Heart left ventricle (tissue), 16 donors: Measurements from ENCODE around the gene STXBP3. TPM values are rescaled to one million over a fixed set of nuclear protein-coding genes. Genes with fewer than 3 reads are reported as not detected.

Experiments used
- ATAC-seq, 4 donors: fragments of 200-7000 bp; cut with Tn5 transposase; one replicate each; pipeline ENCODE4 v1.9.1; 2020 to 2022; ENCODE audit warnings: moderate library complexity in 4 of 4, mild to moderate bottlenecking in 3 of 4, moderate number of reproducible peaks in 1 of 4
- DNase-seq, 5 donors: peaks; one replicate each; pipeline ENCODE4 v3.0.0-alpha.2; 2020
- H3K27ac ChIP-seq, 12 donors: fragments of 200-600 bp; sonication (generic) in 4 of 12; one replicate each; pipeline versions ENCODE4 v1.5.0 to v1.8.0; 2016 to 2022; ENCODE audit warnings: mild to moderate bottlenecking in 2 of 12
- H3K27me3 ChIP-seq, 9 donors: fragments of 200-600 bp; sonication (generic) in 2 of 9; one replicate each; pipeline versions ENCODE4 v1.5.1 to v1.8.0; 2016 to 2022; ENCODE audit warnings: mild to moderate bottlenecking in 3 of 9
- H3K36me3 ChIP-seq, 9 donors: fragments of 200-600 bp; sonication (generic) in 2 of 9; one replicate each; pipeline versions ENCODE4 v1.5.0 to v1.8.0; 2018 to 2022; ENCODE audit warnings: mild to moderate bottlenecking in 2 of 9
- H3K4me1 ChIP-seq, 12 donors: fragments of 200-600 bp; sonication (generic) in 4 of 12; one replicate each; pipeline versions ENCODE4 v1.5.0 to v1.8.0; 2016 to 2022; ENCODE audit warnings: mild to moderate bottlenecking in 3 of 12
- H3K4me3 ChIP-seq, 12 donors: fragments of 200-600 bp; sonication (generic) in 4 of 12; one replicate each; pipeline versions ENCODE4 v1.5.0 to v1.8.0; 2017 to 2022; ENCODE audit warnings: mild to moderate bottlenecking in 9 of 12, moderate library complexity in 4 of 12
- H3K9me3 ChIP-seq, 12 donors: fragments of 200-600 bp; sonication (generic) in 4 of 12; one replicate each; pipeline versions ENCODE4 v1.5.0 to v1.8.0; 2016 to 2022; ENCODE audit warnings: mild to moderate bottlenecking in 1 of 12
- POLR2A ChIP-seq, 2 donors: fragments of 450-650 bp; IDR thresholded peaks; one replicate each; pipeline ENCODE4 v1.6.1; 2017; ENCODE audit warnings: antibody characterized with exemption in 2 of 2, mild to moderate bottlenecking in 2 of 2, moderate library complexity in 2 of 2
- WGBS, 4 donors: extraction: QIAGEN DNeasy Blood & Tissue Kit in 2 of 4; methylation state at CpG; one replicate each; pipeline versions ENCODE4 v1.1.5 to v1.1.7; 2013 to 2018; 5-methylcytosine and 5-hydroxymethylcytosine counted together
- intact Hi-C, 10 donors: fragments of 100-400 bp; cut with DNase I; formaldehyde crosslinking; loops; one replicate each; pipeline versions ENCODE4 v1.11.1 to v1.14.2; 2022
- polyA plus RNA-seq, 2 donors: library from polyadenylated mRNA; stranded (reverse); fragments of 200-250 nt; gene quantifications; one replicate each; pipeline ENCODE4 v1.2.3, GENCODE V29; 2013
- total RNA-seq, 9 donors: library from RNA; depleted of rRNA in 2 of 9; stranded (reverse); fragments of >200 nt in 2 of 9; fragmentation: NEBNext Ultra II Directional in 3 of 9; extraction: Animal tissue kit (Norgen Biotek cat#: 25700) in 3 of 9; gene quantifications; one replicate each; pipeline versions ENCODE4 v1.1.0 to v1.2.4, GENCODE V29; 2016 to 2023
- TF ChIP-seq, protein P1 (sequence below), 12 donors: fragments of 200-600 bp; sonication (generic) in 4 of 12; IDR thresholded peaks; one replicate each; pipeline versions ENCODE4 v1.5.0 to v1.8.0; 2018 to 2022; ENCODE audit warnings: antibody characterized with exemption in 12 of 12, mild to moderate bottlenecking in 5 of 12
- donor health status: ischemic (EF 13 %, LVEDD 7.1; RV severe dilation, severe dysfunction).
- donor health status: healthy with polysubstance abuse.
- donor health status: DM: no; HTN: yes; CAD: no.
- donor health status: DM: no; HTN: no; CAD: no.
- donor health status: ischemic (EF 25% LVEDD 6.9; RV normal size, moderate dysfunction).
- donor health status: ischemic (EF 25% LVEDD 5.7; RV mildly dilated, moderate dysfunction).
- donor health status: healthy.
- donor health status: DM: yes; HTN: yes; CAD: no.
- donor health status: ischemic (EF 35%, LVEDD 5.7; RV mildly dilated, moderate dysfunction).
- donor health status: nonischemic (EF 11% LVEDD 7.7; RV severe dilation, severe dysfunction).
- donor health status: DM: yes; HTN: yes; CAD: no.
- donor health status: PGD.
- donor health status: ischemic (EF 29% LVEDD 5.4; RV normal size, mild dysfunction).
- donor health status: nonischemic (EF 23%, LVEDD 6.1; RV moderate dilation, normal function).

STXBP3 gene
- total and polyA plus RNA-seq, 11 donors: 19.2 to 42.7 (median 26.1) TPM

DNA sequence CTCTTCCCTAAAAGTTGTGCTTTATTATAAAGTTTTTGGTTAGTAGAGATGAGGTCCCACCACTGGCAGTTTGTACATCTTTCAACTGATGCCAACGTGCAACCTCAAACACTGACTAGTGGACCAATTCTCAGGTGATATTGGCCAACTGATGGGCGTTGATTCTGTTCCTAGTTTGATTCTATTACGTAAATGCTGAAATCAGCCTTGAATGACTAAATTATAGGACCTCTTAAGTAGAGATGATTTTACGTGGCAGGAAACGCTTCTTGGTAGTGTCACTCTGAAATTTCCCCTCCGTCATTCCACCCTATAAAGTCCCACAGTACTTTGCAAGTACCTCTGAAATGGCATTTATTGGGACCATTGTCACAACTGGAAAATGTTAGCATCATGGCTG, 42.5 kb upstream of the STXBP3 start:
- 74 to 82% (median 76%) methylated on average over 6 of the region's 6 CpGs for WGBS, 4 donors
- H3K27me3 ChIP-seq: no peaks in the 10 kb centered on the region
- H3K4me1 ChIP-seq: peaks cover 0 to 18% (median 0%) of the 10 kb centered on the region in 12 donors
- H3K4me3 ChIP-seq: no peak overlapping the region
- intact Hi-C loops: no loop called here
- H3K27ac ChIP-seq: peak overlapping the region in 1 of 12 donors; percentile 2
- TF ChIP-seq, protein P1, sequence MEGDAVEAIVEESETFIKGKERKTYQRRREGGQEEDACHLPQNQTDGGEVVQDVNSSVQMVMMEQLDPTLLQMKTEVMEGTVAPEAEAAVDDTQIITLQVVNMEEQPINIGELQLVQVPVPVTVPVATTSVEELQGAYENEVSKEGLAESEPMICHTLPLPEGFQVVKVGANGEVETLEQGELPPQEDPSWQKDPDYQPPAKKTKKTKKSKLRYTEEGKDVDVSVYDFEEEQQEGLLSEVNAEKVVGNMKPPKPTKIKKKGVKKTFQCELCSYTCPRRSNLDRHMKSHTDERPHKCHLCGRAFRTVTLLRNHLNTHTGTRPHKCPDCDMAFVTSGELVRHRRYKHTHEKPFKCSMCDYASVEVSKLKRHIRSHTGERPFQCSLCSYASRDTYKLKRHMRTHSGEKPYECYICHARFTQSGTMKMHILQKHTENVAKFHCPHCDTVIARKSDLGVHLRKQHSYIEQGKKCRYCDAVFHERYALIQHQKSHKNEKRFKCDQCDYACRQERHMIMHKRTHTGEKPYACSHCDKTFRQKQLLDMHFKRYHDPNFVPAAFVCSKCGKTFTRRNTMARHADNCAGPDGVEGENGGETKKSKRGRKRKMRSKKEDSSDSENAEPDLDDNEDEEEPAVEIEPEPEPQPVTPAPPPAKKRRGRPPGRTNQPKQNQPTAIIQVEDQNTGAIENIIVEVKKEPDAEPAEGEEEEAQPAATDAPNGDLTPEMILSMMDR (IDR thresholded peaks at IDR 0.05): no peak
- TF ChIP-seq POLR2A (IDR thresholded peaks at IDR 0.05): no peak
- H3K36me3 ChIP-seq: peaks cover 0 to 34% (median 32%) of the 10 kb centered on the region in 9 donors
- ATAC-seq (no peak), DNase-seq (no peak)
- no peaks in the 10 kb centered on the region for H3K9me3 ChIP-seq

DNA sequence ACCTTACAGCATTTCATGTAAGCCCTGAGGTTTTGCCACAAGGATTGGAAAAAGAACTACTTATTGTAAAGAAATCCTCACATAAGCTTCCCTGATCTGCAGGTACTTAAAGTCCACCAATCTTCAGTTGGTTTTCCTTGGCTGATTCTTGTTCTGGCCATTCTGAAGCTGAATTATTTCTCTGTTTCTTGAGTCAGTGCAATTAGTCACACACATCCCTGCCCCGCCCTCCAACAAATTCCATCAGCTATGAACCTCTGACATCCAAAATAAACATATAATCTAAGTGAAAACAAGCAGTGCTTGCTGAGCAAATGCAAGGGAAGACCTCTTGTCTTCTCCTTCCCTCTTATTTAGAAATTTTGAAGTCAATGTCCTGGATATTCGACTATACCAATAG, 42.0 kb upstream of the STXBP3 start:
- Histone ChIP-seq H3K9me3 (no peaks in the 10 kb centered on the region), H3K4me3 (no peak overlapping the region), H3K4me1 (peaks cover 0 to 13% (median 0%) of the 10 kb centered on the region in 12 donors), H3K27ac (no peak overlapping the region), H3K36me3 (peaks cover 0 to 28% (median 26%) of the 10 kb centered on the region in 9 donors), H3K27me3 (no peaks in the 10 kb centered on the region)
- no peak for TF ChIP-seq POLR2A (IDR thresholded peaks at IDR 0.05)
- TF ChIP-seq, protein P1 (IDR thresholded peaks at IDR 0.05): no peak
- intact Hi-C loops: no loop called here
- DNase-seq (no peak), ATAC-seq (peak in 3 of 4 donors; percentile 26 to 52 (median 45))
- 61 to 69% (median 65%) methylated on average over 2 of the region's 2 CpGs for WGBS, 4 donors

DNA sequence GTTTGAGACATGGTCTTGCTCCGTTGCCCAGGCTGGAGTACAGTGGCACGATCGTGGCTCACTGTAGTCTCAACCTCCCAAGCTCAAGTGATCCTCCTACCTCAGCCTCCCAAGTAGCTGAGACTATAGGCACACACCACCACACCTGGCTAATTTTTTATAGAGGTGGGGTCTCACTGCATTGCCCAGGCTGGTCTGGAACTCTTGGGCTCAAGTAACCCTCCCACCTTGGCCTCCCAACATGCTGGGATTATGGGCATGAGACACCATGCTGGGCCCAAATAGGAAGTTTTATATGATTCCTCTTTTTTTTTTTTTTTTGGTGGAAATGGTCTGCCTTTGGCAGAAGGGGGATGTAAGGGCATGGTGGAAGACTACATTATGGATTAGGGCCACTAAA, 39.8 kb upstream of the STXBP3 start:
- no peaks in the 10 kb centered on the region for H3K27me3 ChIP-seq
- WGBS, 4 donors: 92 to 98% (median 94%) methylated on average over 3 of the region's 3 CpGs
- intact Hi-C loops: no loop called here
- ATAC-seq (no peak), DNase-seq (no peak)
- TF ChIP-seq POLR2A (IDR thresholded peaks at IDR 0.05): no peak
- TF ChIP-seq, protein P1 (IDR thresholded peaks at IDR 0.05): no peak
- H3K36me3 ChIP-seq: peaks cover 0 to 7% (median 5%) of the 10 kb centered on the region in 9 donors
- H3K9me3 ChIP-seq: no peaks in the 10 kb centered on the region
- peaks cover 0 to 6% (median 0%) of the 10 kb centered on the region in 12 donors for H3K4me1 ChIP-seq
- no peak overlapping the region for H3K4me3 ChIP-seq
- no peak overlapping the region for H3K27ac ChIP-seq

DNA sequence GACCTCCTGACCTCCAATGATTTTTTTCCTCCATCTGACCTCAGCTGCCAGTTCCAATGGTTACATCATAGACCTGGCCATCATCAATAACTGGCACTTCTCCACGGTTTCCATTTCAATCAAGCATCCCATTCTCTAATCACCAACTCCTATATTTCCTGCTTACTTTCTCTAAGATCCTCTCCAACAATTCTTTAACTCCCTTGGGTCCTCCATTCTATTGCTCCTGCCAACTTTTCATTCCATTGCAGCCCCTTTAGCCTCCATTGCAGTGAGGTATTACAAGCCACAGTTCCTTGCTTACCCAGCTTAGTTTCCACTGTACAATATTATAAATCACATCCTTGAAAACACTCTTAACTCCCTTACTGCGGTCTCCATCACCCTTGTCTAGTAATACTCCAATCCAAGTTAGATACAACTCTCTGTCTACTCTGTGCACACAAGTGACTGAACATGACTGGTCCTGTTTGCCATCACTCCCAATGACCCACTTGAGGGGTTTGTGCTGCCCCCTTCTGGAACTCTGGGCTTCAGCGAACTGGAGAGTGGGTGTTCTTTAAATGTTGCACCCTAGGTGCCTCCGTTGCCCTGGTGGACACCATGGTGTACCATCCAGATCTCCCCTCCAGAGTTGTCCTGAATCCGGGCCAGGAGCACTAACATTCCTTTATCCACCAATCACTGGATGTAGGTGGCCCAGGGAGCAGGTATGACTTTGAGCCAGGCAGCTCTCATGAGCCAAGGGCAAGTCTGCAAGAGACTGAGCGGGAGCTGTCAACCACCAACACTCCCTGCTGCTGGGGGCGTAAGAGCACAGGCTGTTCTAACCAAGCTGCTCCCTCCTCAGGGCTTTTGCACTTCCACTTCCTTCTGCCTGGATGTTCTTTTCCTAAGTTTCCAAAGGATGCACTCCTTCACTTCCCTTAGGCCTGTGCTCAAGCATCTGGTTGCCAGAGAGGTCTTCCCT, 37.5 kb upstream of the STXBP3 start:
- Histone ChIP-seq H3K4me1 (peaks cover 0 to 6% (median 0%) of the 10 kb centered on the region in 12 donors), H3K9me3 (no peaks in the 10 kb centered on the region), H3K4me3 (no peak overlapping the region), H3K27me3 (peaks cover 0 to 5% (median 0%) of the 10 kb centered on the region in 9 donors), H3K27ac (no peak overlapping the region), H3K36me3 (no peaks in the 10 kb centered on the region)
- WGBS, 4 donors: 66 to 69% (median 67%) methylated on average over 6 to 7 of the region's 7 CpGs
- ATAC-seq (no peak), DNase-seq (no peak)
- intact Hi-C loops: no loop called here
- TF ChIP-seq, protein P1 (IDR thresholded peaks at IDR 0.05): peak in 4 of 12 donors; percentile 5 to 26 (median 12)
- TF ChIP-seq POLR2A (IDR thresholded peaks at IDR 0.05): no peak
